SK-N-SH (cell line): ENCODE measurements around the gene COX5B. TPM values are rescaled to one million over a fixed set of nuclear protein-coding genes. Genes with fewer than 3 reads are reported as not detected.
"Not testable (repeated sequence)": the region's sequence is repeated elsewhere in the genome, so short reads cannot be mapped to it uniquely, and the experiment has no call there.

ENCODE experiments used
- CTCF ChIA-PET: fragments of 300-600, 350-600 bp; formaldehyde crosslinking; extraction: SDS; loops from one replicate; lab custom pipeline; 2021; lab: Yijun Ruan, JAX
- POLR2A ChIA-PET: fragments of 350-600 bp; sonication (Branson Sonifier 250); formaldehyde crosslinking; extraction: SDS; loops from one replicate; lab custom pipeline; 2020; ENCODE audit warnings: antibody characterized with exemption, inconsistent platforms; lab: Yijun Ruan, JAX
- DNase-seq: peaks from one replicate; pipeline ENCODE4 v3.0.0; 2012
- H2AFZ ChIP-seq: fragments of 200-600 bp; sonication (generic); 2 replicates; pipeline ENCODE4 v1.8.1; 2016; ENCODE audit warnings: antibody characterized with exemption, mild to moderate bottlenecking, low read depth
- H3F3A ChIP-seq: fragments of 200-600 bp; sonication (generic); replicated peaks from 2 replicates; pipeline ENCODE3; 2016; ENCODE audit warnings: antibody characterized with exemption, mild to moderate bottlenecking; ENCODE audit not compliant: insufficient read depth
- H3K27ac ChIP-seq, 2 experiments: fragments of 200-500 bp in 1 of 2; fragments of 200-600 bp in 1 of 2; sonication (Bioruptor generic) in 1 of 2; sonication (generic), shearing (Covaris generic) in 1 of 2; 2 replicates each; pipeline versions ENCODE4 v1.5.1 to v1.6.1; 2014 to 2016; ENCODE audit warnings: low read depth in 2 of 2, inconsistent platforms in 1 of 2, low read length in 1 of 2, mild to moderate bottlenecking in 1 of 2, mixed read lengths in 1 of 2
- H3K27me3 ChIP-seq: fragments of 200-600 bp; sonication (generic), shearing (Covaris generic); 2 replicates; pipeline ENCODE4 v1.6.1; 2016; ENCODE audit warnings: mixed run types; ENCODE audit not compliant: insufficient read depth
- H3K36me3 ChIP-seq, 2 experiments: fragments of 200-500 bp in 1 of 2; fragments of 200-600 bp in 1 of 2; sonication (Bioruptor generic) in 1 of 2; sonication (generic) in 1 of 2; replicated peaks in 1 of 2; 2 replicates each; pipeline versions ENCODE3 to v1.5.1; 2014 to 2016; ENCODE audit warnings: low read length in 1 of 2, mild to moderate bottlenecking in 1 of 2; ENCODE audit not compliant: insufficient read depth in 2 of 2, control insufficient read depth in 1 of 2
- H3K4me1 ChIP-seq, 2 experiments: fragments of 200-500 bp in 1 of 2; fragments of 200-600 bp in 1 of 2; sonication (Bioruptor generic) in 1 of 2; sonication (generic), shearing (Covaris generic) in 1 of 2; 2 replicates each; pipeline versions ENCODE4 v1.5.1 to v1.6.1; 2014 to 2016; ENCODE audit warnings: low read depth in 1 of 2, low read length in 1 of 2, mixed run types in 1 of 2; ENCODE audit not compliant: insufficient read depth in 2 of 2, control insufficient read depth in 1 of 2
- H3K4me2 ChIP-seq: fragments of 200-600 bp; sonication (generic), shearing (Covaris generic); 2 replicates; pipeline ENCODE4 v1.6.1; 2017; ENCODE audit warnings: mixed run types
- H3K4me3 ChIP-seq, 2 experiments: fragments of 200-500 bp in 1 of 2; fragments of 200-600 bp in 1 of 2; sonication (Bioruptor generic) in 1 of 2; sonication (generic), shearing (Covaris generic) in 1 of 2; 2 replicates each; pipeline versions ENCODE4 v1.5.1 to v1.8.1; 2014 to 2016; ENCODE audit warnings: low read depth in 2 of 2, inconsistent platforms in 1 of 2, low read length in 1 of 2, mild to moderate bottlenecking in 1 of 2, mixed read lengths in 1 of 2, moderate library complexity in 1 of 2
- H3K79me2 ChIP-seq: fragments of 200-600 bp; sonication (generic); 2 replicates; pipeline ENCODE4 v1.8.1; 2017; ENCODE audit warnings: mild to moderate bottlenecking; ENCODE audit not compliant: insufficient read depth
- H3K9ac ChIP-seq: fragments of 200-600 bp; sonication (generic); 2 replicates; pipeline ENCODE4 v1.6.1; 2017; ENCODE audit warnings: mixed run types
- H3K9me2 ChIP-seq: fragments of 200-600 bp; sonication (generic); 2 replicates; pipeline ENCODE4 v1.6.1; 2017; ENCODE audit warnings: mixed run types
- H3K9me3 ChIP-seq: fragments of 200-600 bp; sonication (generic); 2 replicates; pipeline ENCODE4 v1.6.1; 2017; ENCODE audit warnings: mixed run types, mild to moderate bottlenecking, moderate library complexity
- H4K20me1 ChIP-seq: fragments of 200-600 bp; sonication (generic); 2 replicates; pipeline ENCODE4 v1.6.1; 2017; ENCODE audit warnings: mild to moderate bottlenecking, mixed run types; ENCODE audit not compliant: insufficient read depth
- CHD2 ChIP-seq: fragments of 150-350 bp; IDR thresholded peaks from 2 replicates; pipeline ENCODE4 v1.6.1; 2018; ENCODE audit warnings: low read length; ENCODE audit not compliant: partially characterized antibody
- ELF1 ChIP-seq: IDR thresholded peaks from 2 replicates; pipeline ENCODE4 v1.4.0; 2012
- FOXJ3 ChIP-seq: sonication (generic); formaldehyde crosslinking; IDR thresholded peaks from 2 replicates; pipeline ENCODE4 v1.5.1; 2020; ENCODE audit warnings: mild to moderate bottlenecking, missing genetic modification reagents
- GATA2 ChIP-seq: sonication (generic); formaldehyde crosslinking; IDR thresholded peaks from 2 replicates; pipeline ENCODE4 v1.5.0; 2020; ENCODE audit warnings: mild to moderate bottlenecking, missing genetic modification reagents
- JUND ChIP-seq: IDR thresholded peaks from 2 replicates; pipeline ENCODE4 v1.4.0; 2012
- MXI1 ChIP-seq: IDR thresholded peaks from 2 replicates; pipeline ENCODE4 v1.6.1; 2012; ENCODE audit warnings: mild to moderate bottlenecking, low read depth, low read length, improper control_type of control experiment
- PBX3 ChIP-seq: IDR thresholded peaks from 2 replicates; pipeline ENCODE4; 2012
- POLR2AphosphoS5 ChIP-seq: IDR thresholded peaks from 2 replicates; pipeline ENCODE4 v1.6.1; 2012; ENCODE audit warnings: low read depth, low read length
- TAF1 ChIP-seq: IDR thresholded peaks from 2 replicates; pipeline ENCODE4 v1.6.1; 2012; ENCODE audit warnings: low read depth, mild to moderate bottlenecking, low read length, moderate library complexity, borderline replicate concordance
- TEAD4 ChIP-seq: IDR thresholded peaks from 2 replicates; pipeline ENCODE4 v1.4.0; 2012; ENCODE audit warnings: mild to moderate bottlenecking, borderline replicate concordance; ENCODE audit not compliant: insufficient read depth
- WGBS: methylation state at CpG from one replicate; pipeline ENCODE4 v1.1.6; 2017; ENCODE audit warnings: low lambda C conversion rate; 5-methylcytosine and 5-hydroxymethylcytosine counted together
- polyA plus RNA-seq, 3 experiments: library from polyadenylated mRNA; depleted of rRNA; stranded (reverse); fragments of >200 nt; gene quantifications; 2 replicates each; pipeline ENCODE4 v1.2.3, GENCODE V29; 2012
- TF ChIP-seq, protein P1 (sequence below): IDR thresholded peaks from 2 replicates; pipeline ENCODE4 v1.4.0; 2012; ENCODE audit warnings: low read depth, borderline replicate concordance

Gene COX5B
- polyA plus RNA-seq, 1 of the 3 experiments (the other 2 are of a cell fraction): 702 TPM

DNA sequence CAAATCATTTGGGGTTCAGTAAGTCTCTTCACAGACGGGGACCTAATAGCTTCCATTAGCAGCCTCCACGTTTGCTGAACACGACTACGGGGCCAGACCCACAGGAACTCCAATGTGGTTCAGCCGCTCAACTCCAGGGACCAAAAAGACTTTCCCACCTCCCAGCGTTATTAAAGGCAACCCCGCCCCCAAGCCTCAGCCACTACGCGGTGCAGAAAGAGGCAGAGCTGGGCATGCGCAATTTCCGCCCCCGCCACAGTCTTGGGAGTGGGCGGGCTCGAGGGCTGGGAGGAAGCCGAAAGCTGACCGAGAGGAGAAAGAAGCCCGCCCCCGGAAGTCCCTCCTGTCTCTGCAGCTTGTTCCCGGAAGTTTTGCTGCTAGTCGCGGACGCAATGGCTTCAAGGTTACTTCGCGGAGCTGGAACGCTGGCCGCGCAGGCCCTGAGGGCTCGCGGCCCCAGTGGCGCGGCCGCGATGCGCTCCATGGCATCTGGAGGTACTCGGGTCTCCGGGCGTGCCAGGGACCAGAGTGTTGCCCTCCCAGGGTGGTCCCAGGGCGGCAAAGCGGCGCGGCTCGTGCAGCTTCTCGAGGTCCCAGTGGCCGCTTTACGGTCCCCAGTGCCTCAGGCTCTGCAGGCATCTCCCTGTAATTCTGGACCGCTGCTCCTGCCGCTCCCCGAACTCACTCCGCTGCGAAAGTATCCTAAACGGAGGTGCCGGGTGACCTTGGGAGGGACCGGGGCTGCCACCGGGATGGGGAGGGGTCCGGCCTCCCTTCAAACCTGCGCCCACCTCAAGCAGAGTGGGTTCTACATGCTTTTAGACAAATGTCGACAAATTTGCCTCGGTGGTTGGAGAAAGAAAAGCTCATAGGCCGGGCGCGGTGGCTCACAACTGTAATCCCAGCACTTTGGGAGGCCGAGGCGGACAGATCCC lies at the start of gene COX5B (continued):
- TF ChIP-seq TEAD4 (no peak), GATA2 (CRISPR knock-in tag) (no peak), JUND (no peak), CHD2 (peak; percentile 66), MXI1 (peak; percentile 79), POLR2AphosphoS5 (peak; percentile 96), FOXJ3 (CRISPR knock-in tag) (no peak), PBX3 (no peak), TAF1 (peak; percentile 98), ELF1 (peak; percentile 85)
- TF ChIP-seq, protein P1, sequence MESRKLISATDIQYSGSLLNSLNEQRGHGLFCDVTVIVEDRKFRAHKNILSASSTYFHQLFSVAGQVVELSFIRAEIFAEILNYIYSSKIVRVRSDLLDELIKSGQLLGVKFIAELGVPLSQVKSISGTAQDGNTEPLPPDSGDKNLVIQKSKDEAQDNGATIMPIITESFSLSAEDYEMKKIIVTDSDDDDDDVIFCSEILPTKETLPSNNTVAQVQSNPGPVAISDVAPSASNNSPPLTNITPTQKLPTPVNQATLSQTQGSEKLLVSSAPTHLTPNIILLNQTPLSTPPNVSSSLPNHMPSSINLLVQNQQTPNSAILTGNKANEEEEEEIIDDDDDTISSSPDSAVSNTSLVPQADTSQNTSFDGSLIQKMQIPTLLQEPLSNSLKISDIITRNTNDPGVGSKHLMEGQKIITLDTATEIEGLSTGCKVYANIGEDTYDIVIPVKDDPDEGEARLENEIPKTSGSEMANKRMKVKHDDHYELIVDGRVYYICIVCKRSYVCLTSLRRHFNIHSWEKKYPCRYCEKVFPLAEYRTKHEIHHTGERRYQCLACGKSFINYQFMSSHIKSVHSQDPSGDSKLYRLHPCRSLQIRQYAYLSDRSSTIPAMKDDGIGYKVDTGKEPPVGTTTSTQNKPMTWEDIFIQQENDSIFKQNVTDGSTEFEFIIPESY: no peak

DNA sequence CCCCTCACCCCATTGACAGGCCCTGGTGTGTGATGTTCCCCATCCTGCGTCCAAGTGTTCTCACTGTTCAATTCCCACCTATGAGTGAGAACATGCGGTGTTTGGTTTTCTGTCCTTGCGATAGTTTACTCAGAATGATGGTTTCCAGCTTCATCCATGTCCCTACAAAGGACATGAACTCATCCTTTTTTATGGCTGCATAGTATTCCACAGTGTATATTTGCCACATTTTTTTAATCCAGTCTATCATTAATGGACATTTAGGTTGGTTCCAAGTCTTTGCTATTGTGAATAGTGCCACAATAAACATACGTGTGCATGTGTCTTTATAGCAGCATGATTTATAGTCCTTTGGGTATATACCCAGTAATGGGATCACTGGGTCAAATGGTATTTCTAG lies 49.7 kb upstream of the COX5B start:
- H3K27ac ChIP-seq, H4K20me1 ChIP-seq, H3K9ac ChIP-seq, H2AFZ ChIP-seq, H3K4me1 ChIP-seq, DNase-seq, H3K36me3 ChIP-seq, H3F3A ChIP-seq, H3K4me2 ChIP-seq, CTCF ChIA-PET, H3K4me3 ChIP-seq, H3K79me2 ChIP-seq, H3K9me3 ChIP-seq, H3K9me2 ChIP-seq, H3K27me3 ChIP-seq, POLR2A ChIA-PET: not testable (repeated sequence)
- 45% methylated on average over 4 of the region's 4 CpGs for WGBS

DNA sequence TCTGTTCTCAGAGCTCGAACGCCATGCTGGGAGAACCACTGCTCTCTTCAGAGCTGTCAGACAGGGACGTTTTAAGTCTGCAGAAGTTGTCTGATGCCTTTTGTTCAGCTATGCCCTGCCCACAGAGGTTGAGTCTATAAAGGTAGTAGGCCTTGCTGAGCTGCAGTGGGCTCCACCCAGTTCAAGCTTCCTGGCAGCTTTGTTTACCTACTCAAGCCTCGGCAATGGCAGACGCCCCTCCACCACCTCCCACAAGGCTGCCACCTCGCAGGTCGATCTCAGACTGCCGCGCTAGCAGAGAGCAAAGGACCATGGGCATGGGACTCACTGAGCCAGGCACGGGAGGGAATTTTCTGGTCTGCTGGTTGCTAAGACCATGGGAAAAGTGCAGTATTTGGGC lies 44.3 kb upstream of the COX5B start:
- WGBS: 13% methylated on average over 3 of the region's 10 CpGs
- H3K4me3 ChIP-seq, H3K4me2 ChIP-seq, H3K9me2 ChIP-seq, H4K20me1 ChIP-seq, POLR2A ChIA-PET, H3K9ac ChIP-seq, H3K36me3 ChIP-seq, H3K9me3 ChIP-seq, CTCF ChIA-PET, H3F3A ChIP-seq, H2AFZ ChIP-seq, H3K27me3 ChIP-seq, DNase-seq, H3K27ac ChIP-seq, H3K4me1 ChIP-seq, H3K79me2 ChIP-seq: not testable (repeated sequence)

GRCh38 chr2:97605109-97605508 lies 40.8 kb upstream of the COX5B start:
- H3F3A ChIP-seq, CTCF ChIA-PET, DNase-seq, H3K9me3 ChIP-seq, H3K9me2 ChIP-seq, H3K27ac ChIP-seq, H3K4me3 ChIP-seq, H3K79me2 ChIP-seq, H3K4me1 ChIP-seq, H3K27me3 ChIP-seq, POLR2A ChIA-PET, H3K36me3 ChIP-seq, H4K20me1 ChIP-seq, H3K4me2 ChIP-seq, H3K9ac ChIP-seq, H2AFZ ChIP-seq: not testable (repeated sequence)
- WGBS: 78% methylated on average over 4 of the region's 8 CpGs

GRCh38 chr2:97605524-97606339 lies 40.1 kb upstream of the COX5B start:
- H3K27ac ChIP-seq, H3K9me2 ChIP-seq, H3K4me3 ChIP-seq, H3K9ac ChIP-seq, DNase-seq, H2AFZ ChIP-seq, POLR2A ChIA-PET, CTCF ChIA-PET, H4K20me1 ChIP-seq, H3K36me3 ChIP-seq, H3K9me3 ChIP-seq, H3K79me2 ChIP-seq, H3F3A ChIP-seq, H3K4me2 ChIP-seq, H3K4me1 ChIP-seq, H3K27me3 ChIP-seq: not testable (repeated sequence)
- no CpG with 5 or more reads among the region's 12 CpGs for WGBS
